K562 (cell line): ENCODE measurements around the gene CYS1. TPM values are rescaled to one million over a fixed set of nuclear protein-coding genes. Genes with fewer than 3 reads are reported as not detected.

ENCODE experiments used
- ARID3B ChIP-seq: fragments of 250-450 bp; sonication (Bioruptor Pico); IDR thresholded peaks from 2 replicates; pipeline ENCODE4 v1.4.0; 2020; ENCODE audit warnings: borderline replicate concordance
- ASH1L ChIP-seq: fragments of 450-650 bp; IDR thresholded peaks from 2 replicates; pipeline ENCODE4 v1.6.1; 2018; ENCODE audit warnings: borderline replicate concordance, mild to moderate bottlenecking, low read depth; ENCODE audit not compliant: partially characterized antibody
- CBFA2T2 ChIP-seq: fragments of 450-650 bp; conservative IDR thresholded peaks from 2 replicates; pipeline ENCODE4 v1.6.1; 2017; ENCODE audit warnings: mild to moderate bottlenecking
- CSDE1 ChIP-seq, 2 experiments: fragments of 450-650 bp; IDR thresholded peaks; 2 replicates each; pipeline ENCODE4 v1.6.1; 2016; ENCODE audit warnings: mild to moderate bottlenecking in 1 of 2
- CTBP1 ChIP-seq: fragments of 450-650 bp; IDR thresholded peaks from 2 replicates; pipeline ENCODE4 v1.6.1; 2016; ENCODE audit warnings: borderline replicate concordance
- CXXC5 ChIP-seq: fragments of 250-450 bp; sonication (Bioruptor Pico); IDR thresholded peaks from 2 replicates; pipeline ENCODE4 v1.8.0; 2022; ENCODE audit warnings: inconsistent platforms, mild to moderate bottlenecking, moderate library complexity
- FOXK2 ChIP-seq, 2 experiments: fragments of 450-650 bp; IDR thresholded peaks in 1 of 2; conservative IDR thresholded peaks in 1 of 2; 2 replicates each; pipeline ENCODE4 v1.6.1; 2016; ENCODE audit warnings: low read depth in 2 of 2, mild to moderate bottlenecking in 1 of 2
- FOXM1 ChIP-seq, 2 experiments: fragments of 450-650 bp in 1 of 2; sonication (generic) in 1 of 2; formaldehyde crosslinking in 1 of 2; IDR thresholded peaks; 2 replicates each; pipeline versions ENCODE4 v1.6.1 to v1.9.0; 2017 to 2022; ENCODE audit warnings: low read depth in 2 of 2, mild to moderate bottlenecking in 2 of 2, missing genetic modification reagents in 1 of 2, moderate library complexity in 1 of 2
- FOXP4 ChIP-seq: sonication (generic); formaldehyde crosslinking; IDR thresholded peaks from 2 replicates; pipeline ENCODE4 v1.8.0; 2022; ENCODE audit warnings: mild to moderate bottlenecking, missing genetic modification reagents, borderline replicate concordance
- HDAC6 ChIP-seq: IDR thresholded peaks from 2 replicates; pipeline ENCODE4 v1.6.1; 2012; ENCODE audit warnings: low read depth, mild to moderate bottlenecking, control low read depth, inconsistent platforms, low read length, moderate library complexity
- HNRNPH1 ChIP-seq: fragments of 200-400 bp; formaldehyde crosslinking; optimal IDR thresholded peaks from 2 replicates; pipeline ENCODE3; 2017; ENCODE audit warnings: low read depth, mild to moderate bottlenecking, low read length, moderate library complexity
- MLX ChIP-seq, 2 experiments: fragments of 450-650 bp in 1 of 2; sonication (generic) in 1 of 2; formaldehyde crosslinking; conservative IDR thresholded peaks; 2 replicates each; pipeline versions ENCODE4 v1.4.0 to v1.8.1; 2020 to 2022; ENCODE audit warnings: mild to moderate bottlenecking in 1 of 2, missing genetic modification reagents in 1 of 2
- NELFE ChIP-seq: IDR thresholded peaks from 2 replicates; pipeline ENCODE4 v1.6.1; 2011; ENCODE audit warnings: mild to moderate bottlenecking; ENCODE audit not compliant: insufficient read depth, insufficient read length
- RUNX1 ChIP-seq: sonication (generic); IDR thresholded peaks from 2 replicates; pipeline ENCODE4 v1.6.1; 2016; ENCODE audit warnings: antibody characterized with exemption, low read depth
- TARDBP ChIP-seq: fragments of 450-650 bp; IDR thresholded peaks from 2 replicates; pipeline ENCODE4 v1.6.1; 2016
- TBL1XR1 ChIP-seq, 2 experiments: IDR thresholded peaks; 2 replicates each; pipeline ENCODE4 v1.6.1; 2012; ENCODE audit warnings: improper control_type of control experiment in 2 of 2, low read length in 2 of 2, mild to moderate bottlenecking in 1 of 2
- U2AF1 ChIP-seq: fragments of 200-400 bp; formaldehyde crosslinking; optimal IDR thresholded peaks from 2 replicates; pipeline ENCODE3; 2017; ENCODE audit warnings: mild to moderate bottlenecking, low read depth, low read length, moderate library complexity
- ZBTB8A ChIP-seq: fragments of 450-650 bp; IDR thresholded peaks from 2 replicates; pipeline ENCODE4 v1.6.1; 2018; ENCODE audit warnings: mild to moderate bottlenecking, moderate library complexity; ENCODE audit not compliant: partially characterized antibody
- ZNF586 ChIP-seq: fragments of 450-650 bp; formaldehyde crosslinking; conservative IDR thresholded peaks from 2 replicates; pipeline ENCODE4 v1.4.0; 2020; ENCODE audit warnings: mild to moderate bottlenecking, moderate library complexity
- ZNF695 ChIP-seq: fragments of 450-650 bp; formaldehyde crosslinking; IDR thresholded peaks from 2 replicates; pipeline ENCODE4 v1.4.0; 2020; ENCODE audit warnings: mild to moderate bottlenecking, moderate library complexity
- polyA plus RNA-seq, 8 experiments: library from polyadenylated mRNA; depleted of rRNA in 4 of 8; stranded (reverse) in 5 of 8; unstranded in 3 of 8; fragments of >200 nt; fragmentation: Nextera tagmentation in 2 of 8; fragmentation: Illumina TruSeq in 1 of 8; extraction: Ambion mirVana in 2 of 8; extraction: Trizol in 1 of 8; gene quantifications; 2 replicates each; pipeline versions ENCODE4 v1.2.1 to v1.2.3, GENCODE V29; 2011 to 2014; ENCODE audit warnings: inconsistent platforms in 1 of 8, missing spikeins in 1 of 8
- total RNA-seq, 7 experiments: library from RNA; depleted of rRNA in 6 of 7; stranded (reverse); fragments of >200 nt in 6 of 7; fragmentation: Illumina TruSeq in 2 of 7; extraction: Trizol in 2 of 7; gene quantifications; 2 replicates each; pipeline versions ENCODE4 v1.2.1 to v1.2.3, GENCODE V29; 2011 to 2021; ENCODE audit warnings: low replicate concordance in 1 of 7
- TF ChIP-seq, protein P1 (sequence below), 2 experiments: fragments of 250-450 bp in 1 of 2; fragments of 450-650 bp in 1 of 2; sonication (Bioruptor Pico) in 1 of 2; IDR thresholded peaks; 2 replicates each; pipeline versions ENCODE4 v1.6.1 to v1.8.0; 2016 to 2021; ENCODE audit warnings: mild to moderate bottlenecking in 2 of 2, moderate library complexity in 2 of 2, missing compliant biosample characterization in 1 of 2, missing genetic modification characterization in 1 of 2
- TF ChIP-seq, protein P2 (sequence below): fragments of 450-650 bp; IDR thresholded peaks from one replicate; pipeline ENCODE4 v1.6.1; 2018; ENCODE audit warnings: mild to moderate bottlenecking, moderate library complexity; ENCODE audit not compliant: partially characterized antibody

The CYS1 gene
- total and polyA plus RNA-seq, 9 of the 15 experiments (the other 6 are each of a cell fraction or from before 2014, with no cell fraction given) = 0.11 to 0.13 TPM; not detected in 7

DNA sequence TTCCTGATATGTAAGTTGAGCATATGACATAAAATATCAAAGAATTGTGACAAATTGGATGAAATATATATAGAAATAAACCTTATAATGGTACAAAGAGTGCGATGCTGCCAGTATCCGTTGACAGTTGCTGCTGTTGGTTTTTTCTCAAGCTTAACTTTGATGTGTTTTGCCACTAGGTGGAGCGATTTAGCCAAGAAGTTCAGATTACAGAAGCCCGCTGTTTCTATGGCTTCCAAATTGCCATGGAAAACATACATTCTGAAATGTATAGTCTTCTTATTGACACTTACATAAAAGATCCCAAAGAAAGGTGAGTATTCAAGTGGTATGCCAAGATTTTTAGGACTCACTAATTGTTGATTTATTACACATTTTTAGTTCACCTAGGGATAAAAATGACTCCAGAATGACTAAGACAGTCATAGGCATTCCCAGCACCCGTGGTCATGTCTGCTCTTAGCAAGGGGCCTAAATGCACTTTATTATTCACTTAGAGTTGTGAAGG lies 44.4 kb upstream of the CYS1 start (continued):
- TF ChIP-seq MLX (CRISPR knock-in tag; conservative IDR thresholded peaks at IDR 0.05) (no peak), HNRNPH1 (no peak), CTBP1 (no peak), CBFA2T2 (no peak), TARDBP (no peak), NELFE (no peak), FOXP4 (CRISPR knock-in tag) (no peak), CSDE1 (IDR thresholded peaks at IDR 0.05) (no peak), ASH1L (no peak), ZBTB8A (no peak), ZNF586 (CRISPR knock-in tag) (0 out of 2 replicates have a peak, but pooled peaks have one; percentile 62), TBL1XR1 (IDR thresholded peaks at IDR 0.05; ENCODE audit: low read length in 2 of 2) (no peak), RUNX1 (no peak), FOXK2 (conservative IDR thresholded peaks at IDR 0.05 in 1 of 2, IDR thresholded peaks at IDR 0.05 in 1 of 2; ENCODE audit: low read depth in 2 of 2) (peak in 1 of 2 experiments; percentile 44; a peak in 1 of 4 replicates), CXXC5 (CRISPR knock-in tag) (no peak), HDAC6 (no peak), ARID3B (CRISPR knock-in tag) (no peak), U2AF1 (peak; percentile 8), FOXM1 (IDR thresholded peaks at IDR 0.05; ENCODE audit: low read depth) (no peak), FOXM1 (CRISPR knock-in tag; IDR thresholded peaks at IDR 0.05; ENCODE audit: low read depth) (no peak), ZNF695 (CRISPR knock-in tag) (no peak)
- TF ChIP-seq, protein P1, sequence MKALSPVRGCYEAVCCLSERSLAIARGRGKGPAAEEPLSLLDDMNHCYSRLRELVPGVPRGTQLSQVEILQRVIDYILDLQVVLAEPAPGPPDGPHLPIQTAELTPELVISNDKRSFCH (CRISPR knock-in tag; IDR thresholded peaks at IDR 0.05) = no peak
- TF ChIP-seq, protein P1 (tag; IDR thresholded peaks at IDR 0.05) = no peak
- TF ChIP-seq, protein P2, sequence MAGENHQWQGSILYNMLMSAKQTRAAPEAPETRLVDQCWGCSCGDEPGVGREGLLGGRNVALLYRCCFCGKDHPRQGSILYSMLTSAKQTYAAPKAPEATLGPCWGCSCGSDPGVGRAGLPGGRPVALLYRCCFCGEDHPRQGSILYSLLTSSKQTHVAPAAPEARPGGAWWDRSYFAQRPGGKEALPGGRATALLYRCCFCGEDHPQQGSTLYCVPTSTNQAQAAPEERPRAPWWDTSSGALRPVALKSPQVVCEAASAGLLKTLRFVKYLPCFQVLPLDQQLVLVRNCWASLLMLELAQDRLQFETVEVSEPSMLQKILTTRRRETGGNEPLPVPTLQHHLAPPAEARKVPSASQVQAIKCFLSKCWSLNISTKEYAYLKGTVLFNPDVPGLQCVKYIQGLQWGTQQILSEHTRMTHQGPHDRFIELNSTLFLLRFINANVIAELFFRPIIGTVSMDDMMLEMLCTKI = no peak
